GM21515 (cell line): Measurements from ENCODE around the gene TNS3.
"Not testable (repeated sequence)": the region's sequence is repeated elsewhere in the genome, so short reads cannot be mapped to it uniquely, and the experiment has no call there.

Source experiments
- ATAC-seq: cut with Tn5 transposase; IDR thresholded peaks from one replicate; pipeline ENCODE4 v1.9.1; 2021; ENCODE audit not compliant: unreplicated experiment

TNS3 gene

GRCh38 chr7:47454974-47455871, 126.7 kb downstream of the TNS3 start:
- no peak for ATAC-seq

DNA sequence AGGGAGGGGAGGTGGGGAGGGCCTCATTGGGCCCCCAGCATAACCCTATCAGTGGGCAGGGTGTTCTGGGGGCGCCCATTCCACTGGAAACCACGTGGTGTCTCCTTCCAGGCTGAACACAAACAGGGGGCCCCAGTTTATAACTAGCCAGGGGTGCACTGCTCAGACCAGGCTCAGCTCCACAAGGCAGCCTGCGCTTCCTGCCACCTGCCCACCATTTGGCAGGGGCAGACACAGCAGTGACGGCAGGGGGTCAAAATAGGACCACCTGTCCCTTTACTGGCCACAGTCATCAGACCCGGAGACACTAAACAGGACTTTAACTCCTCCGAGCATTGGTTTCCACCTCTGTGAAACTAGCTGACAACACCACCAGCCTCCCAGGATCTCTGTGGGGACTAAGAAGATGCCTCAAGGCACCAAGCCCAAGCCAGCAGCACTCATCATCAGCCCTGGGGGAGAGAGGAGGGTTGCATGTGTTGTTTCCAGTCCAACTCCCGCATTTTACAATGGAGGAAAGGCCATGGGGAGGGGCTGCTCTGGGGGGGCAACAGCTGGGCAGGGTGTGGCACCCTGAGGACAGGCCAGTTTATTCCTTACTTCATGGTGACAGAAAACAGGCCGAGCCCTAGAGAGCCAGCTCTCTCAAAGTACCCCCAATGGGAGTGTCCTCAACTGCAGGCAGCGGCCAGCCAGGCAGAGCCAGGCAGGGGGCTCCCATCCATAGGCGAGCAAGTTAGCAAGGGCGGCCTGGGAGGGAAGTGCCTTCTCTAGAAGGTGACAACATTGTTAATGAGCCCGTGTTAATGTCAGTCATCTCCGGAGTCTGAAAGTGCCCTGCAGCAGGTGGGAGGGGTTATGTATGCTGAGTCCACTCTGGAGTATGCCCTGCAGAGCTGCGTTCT, 127.6 kb downstream of the TNS3 start:
- ATAC-seq = no peak

DNA sequence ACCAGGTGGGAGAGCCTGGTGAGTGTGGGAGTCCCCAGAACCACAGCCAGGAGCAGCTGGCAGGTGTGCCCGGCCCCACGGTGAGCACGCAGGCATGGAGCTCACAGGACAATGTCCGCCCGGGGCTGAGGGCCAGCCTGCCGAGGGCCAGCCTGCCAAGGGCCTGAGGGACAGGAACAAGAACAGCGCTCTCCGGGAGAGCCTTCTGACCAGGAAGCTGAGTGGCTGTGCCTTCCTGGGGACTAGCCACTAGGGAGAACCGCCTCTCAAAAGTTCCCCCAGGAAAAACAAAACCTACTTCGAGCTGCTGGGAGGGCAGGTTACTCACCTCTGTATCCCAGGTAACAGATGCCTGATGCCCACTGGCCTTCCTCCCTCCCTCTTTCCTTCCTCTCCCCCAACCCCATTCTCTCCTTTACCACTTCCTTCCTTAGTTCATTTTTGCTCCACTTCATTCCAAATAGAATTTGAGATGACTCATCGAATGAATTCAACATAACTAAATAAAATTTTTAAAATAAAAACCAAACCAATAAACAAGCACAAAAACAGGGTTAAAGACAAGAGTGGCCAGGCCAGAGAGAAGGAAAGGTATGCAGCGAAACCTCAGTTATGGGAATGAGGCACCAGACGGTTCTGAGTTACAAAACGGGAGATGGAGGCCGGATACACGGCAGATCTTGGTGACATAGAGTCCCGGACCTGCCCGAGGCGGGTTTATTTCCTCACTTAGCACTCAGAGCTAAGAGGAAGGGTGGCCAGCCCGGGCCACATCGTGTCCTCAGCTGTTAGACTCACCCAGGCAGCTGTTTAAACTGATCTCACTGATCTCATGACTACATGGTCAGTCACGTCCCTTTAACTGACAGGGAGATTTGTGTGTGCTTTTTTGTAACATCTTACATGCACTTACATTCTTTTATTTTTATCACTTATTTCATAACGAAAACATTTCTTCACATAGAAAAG, 128.5 kb downstream of the TNS3 start:
- no peak for ATAC-seq

GRCh38 chr7:47452715-47453092, 129.2 kb downstream of the TNS3 start:
- no peak for ATAC-seq

- no peak for ATAC-seq
Observed at GRCh38 chr7:47452295-47452694, 129.6 kb downstream of the TNS3 start.

GRCh38 chr7:47451851-47452205, 130.1 kb downstream of the TNS3 start:
- ATAC-seq = no peak

GRCh38 chr7:47449810-47450590, 131.9 kb downstream of the TNS3 start:
- no peak for ATAC-seq

DNA sequence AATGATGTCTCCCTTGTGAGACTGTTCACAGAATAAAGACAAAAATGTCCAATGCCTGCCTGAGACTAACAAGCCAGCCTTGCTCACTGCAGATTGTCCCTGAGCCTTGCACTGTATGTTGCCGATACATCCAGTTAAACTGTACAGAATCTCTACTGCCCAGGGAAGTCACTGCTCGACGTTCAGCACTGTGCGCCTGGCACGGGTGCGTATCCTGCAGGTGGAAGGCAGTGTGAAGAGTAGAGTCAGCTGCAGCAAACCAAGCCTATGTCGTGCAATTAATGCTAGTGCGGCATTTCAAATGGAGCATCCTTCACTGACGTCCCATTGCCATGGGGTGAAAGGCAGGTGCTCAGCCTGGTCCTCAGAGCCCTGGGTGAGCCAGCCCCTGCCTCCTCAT, 132.9 kb downstream of the TNS3 start:
- no peak for ATAC-seq

DNA sequence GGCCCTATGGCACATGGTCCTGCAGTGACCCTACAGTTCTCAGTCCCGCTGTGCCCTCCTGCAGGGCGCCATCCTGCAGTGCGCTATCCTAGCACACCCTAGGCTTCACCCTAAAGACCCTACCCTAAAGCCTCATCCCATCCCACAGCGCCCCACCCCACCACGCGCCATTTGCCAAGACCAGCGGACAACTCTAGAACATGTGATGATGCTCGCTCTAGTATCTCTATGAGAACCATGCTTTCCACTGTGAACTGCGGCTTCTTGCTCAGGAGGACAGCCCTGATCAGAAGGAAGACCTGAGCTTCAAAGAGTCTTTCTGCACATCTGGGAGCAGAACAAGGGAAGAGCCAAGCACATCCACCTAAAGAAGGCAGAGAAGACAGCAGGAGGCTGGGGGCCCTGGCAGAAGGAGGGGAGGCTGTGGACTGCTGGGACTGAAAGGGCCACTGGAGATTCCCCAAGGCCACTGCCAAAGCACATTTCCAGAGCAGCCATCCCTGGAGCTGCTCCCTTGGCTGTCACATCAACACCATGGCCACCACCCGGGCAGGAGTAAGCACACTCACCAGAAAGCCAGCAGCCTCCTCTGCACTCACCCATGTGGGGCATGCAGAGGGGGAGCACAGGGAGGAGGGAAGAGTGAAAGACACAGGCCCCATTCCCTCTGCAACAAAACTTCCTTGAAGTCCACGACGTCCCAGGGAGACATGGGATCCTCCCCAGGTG, 134.1 kb downstream of the TNS3 start:
- no peak for ATAC-seq

GRCh38 chr7:47446871-47447466, 134.9 kb downstream of the TNS3 start:
- ATAC-seq = no peak

DNA sequence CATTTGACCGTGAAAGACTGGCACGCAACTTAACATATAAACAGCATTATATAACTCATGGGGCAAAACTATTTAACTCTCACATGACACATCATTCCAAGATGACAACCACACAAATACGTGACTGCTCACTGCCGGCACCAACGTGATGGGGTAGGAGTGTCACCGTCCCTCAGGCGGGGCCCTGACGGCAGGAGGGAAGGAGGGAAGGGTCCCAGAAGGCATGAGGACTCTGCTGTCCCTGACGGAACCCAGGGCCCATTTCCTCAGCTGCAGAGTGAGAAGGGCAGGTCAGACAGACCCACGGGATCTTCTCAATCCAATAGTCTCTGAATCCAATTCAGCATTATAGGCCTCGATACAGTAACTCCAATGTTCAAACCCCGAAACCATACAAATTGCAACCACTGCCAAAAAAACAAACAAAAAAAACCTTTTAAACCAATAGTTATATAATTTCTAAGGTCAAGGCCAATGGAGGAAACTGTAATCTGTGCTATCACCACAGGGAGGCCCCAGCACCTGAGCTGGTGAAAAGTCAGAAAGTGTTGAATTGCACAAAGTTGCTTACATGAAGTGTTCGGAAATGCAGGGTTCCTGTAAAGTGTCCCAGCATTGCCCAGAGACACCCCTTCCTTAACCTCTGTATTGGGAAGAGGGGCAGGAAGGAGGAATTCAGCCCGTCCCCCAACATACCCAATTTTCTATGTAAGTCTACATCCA, 137.4 kb downstream of the TNS3 start:
- ATAC-seq = peak; percentile 56

DNA sequence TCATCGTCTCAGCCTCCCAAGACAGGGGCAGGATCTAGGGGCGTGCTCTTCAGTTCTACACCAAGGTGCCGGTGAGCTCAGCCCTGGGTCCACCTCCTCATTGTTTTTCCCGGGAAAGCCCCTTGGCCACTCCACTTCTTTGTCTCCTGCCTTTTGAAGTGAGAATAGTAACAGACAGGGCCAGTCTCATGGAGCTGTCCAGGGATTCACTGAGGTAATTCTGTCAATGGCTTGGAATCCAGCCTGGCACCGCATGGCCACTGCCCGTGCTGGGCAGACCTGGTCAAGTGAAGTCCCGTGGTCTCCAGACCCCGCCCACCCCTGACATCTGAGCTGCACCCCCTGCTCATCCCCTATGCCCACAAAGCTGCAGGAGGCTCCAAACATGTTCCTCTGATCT, 138.9 kb downstream of the TNS3 start:
- no peak for ATAC-seq

DNA sequence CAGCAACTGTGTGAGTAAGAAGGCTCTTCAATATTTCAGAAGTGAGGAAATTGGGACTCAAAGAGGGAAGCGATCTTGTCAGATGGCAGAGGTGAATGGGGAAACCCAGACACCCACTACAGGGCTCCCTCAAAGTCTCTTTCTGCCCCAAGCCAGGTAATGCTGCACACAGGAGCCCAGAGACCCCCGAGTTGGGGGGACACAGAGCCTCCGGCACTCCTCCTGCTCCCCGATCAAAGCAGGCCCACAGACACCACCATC, 139.4 kb downstream of the TNS3 start:
- ATAC-seq = no peak

- no peak for ATAC-seq
Observed at GRCh38 chr7:47441796-47442604, 139.9 kb downstream of the TNS3 start.

GRCh38 chr7:47441048-47441447, 140.9 kb downstream of the TNS3 start:
- not testable (repeated sequence) for ATAC-seq

- no peak for ATAC-seq
Observed at GRCh38 chr7:47440320-47440719, 141.6 kb downstream of the TNS3 start.

DNA sequence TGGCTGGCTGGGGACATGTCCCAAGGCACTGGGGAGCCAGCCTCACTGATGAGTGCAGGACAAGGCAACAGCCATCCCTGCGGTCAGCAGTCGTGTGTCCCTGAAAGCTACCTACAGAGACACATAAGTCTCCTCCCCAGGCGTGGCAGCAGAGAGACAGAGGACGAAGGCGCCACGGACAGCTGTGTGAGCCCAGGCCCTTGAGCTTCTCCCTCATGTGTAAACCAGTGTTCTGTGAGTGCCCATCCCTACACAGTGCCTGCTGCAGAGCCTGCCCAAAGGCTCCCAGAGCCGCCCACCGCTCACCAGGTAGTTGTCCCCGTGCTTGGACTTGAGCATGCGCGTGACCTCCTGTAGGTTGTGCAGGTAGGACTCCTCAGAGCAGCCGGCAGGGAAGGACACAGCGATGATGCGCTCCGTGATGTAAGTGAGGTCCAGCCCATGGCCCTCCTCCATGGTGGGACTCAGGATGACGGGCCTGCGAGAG, 142.7 kb downstream of the TNS3 start:
- no peak for ATAC-seq
